ENCODE data around the gene CYTH3. TPM values are rescaled to one million over a fixed set of nuclear protein-coding genes. Genes with fewer than 3 reads are reported as not detected.
"Not testable (repeated sequence)": the region's sequence is repeated elsewhere in the genome, so short reads cannot be mapped to it uniquely, and the experiment has no call there.

Gene CYTH3
- total RNA-seq, 1 donor from 2014 or later: 23.2 TPM

- DNase-seq: no peak
These were observed 120.3 kb downstream of the CYTH3 start for GRCh38 chr7:6151994-6152735.

- not testable (repeated sequence) for DNase-seq
These were observed 120.9 kb downstream of the CYTH3 start for GRCh38 chr7:6151527-6151926.

GRCh38 chr7:6149996-6150395 is 122.4 kb downstream of the CYTH3 start:
- DNase-seq: no peak

DNA sequence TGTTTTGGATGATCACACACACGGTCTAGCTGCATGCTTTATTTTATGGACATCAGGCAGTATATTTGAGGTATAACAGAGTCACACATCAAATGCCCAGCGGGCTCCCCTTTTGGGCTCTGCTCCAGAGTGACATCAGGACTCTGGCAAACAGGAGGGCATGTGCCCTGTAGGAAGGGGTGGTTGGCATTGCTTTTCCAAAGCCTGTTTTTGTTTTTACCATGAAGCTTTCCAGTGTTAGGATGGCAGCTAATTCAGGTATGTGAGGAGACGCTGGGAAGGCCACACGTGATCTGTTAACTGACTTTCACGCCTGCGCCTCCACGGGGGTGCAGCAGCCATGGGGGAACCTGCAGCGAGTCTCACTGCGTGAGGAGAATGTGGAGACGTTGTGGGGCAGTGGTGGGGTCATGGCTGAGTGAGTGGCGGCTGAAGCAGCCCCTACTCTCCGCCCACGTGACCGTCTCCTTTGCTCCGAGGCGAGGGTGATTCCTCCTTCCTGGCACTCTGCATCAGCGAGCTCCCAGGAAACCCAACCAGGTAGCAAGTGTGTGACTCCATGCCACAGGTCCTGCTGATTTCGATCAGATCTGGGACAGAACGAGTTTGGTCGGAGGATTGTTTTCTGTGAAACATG is 123.6 kb downstream of the CYTH3 start:
- DNase-seq: no peak

DNA sequence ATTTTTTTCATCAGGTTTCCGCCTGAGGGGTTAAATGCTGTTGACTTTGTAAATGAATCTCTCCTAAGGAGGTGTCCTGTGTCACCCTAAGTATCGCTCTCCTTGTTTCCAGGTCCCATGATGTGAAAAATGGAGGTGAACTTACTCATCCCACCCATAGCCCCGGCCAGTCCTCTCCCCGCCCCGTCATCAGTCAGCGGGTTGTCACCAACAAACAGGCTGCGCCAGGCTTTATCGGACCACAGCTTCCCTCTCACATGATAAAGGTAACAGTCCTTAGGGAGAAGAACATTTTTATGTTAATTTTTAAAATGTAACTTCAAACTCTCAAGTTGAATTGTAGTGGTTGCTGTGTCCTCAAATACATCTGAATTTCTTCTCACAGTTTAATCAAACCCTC is 124.8 kb downstream of the CYTH3 start:
- DNase-seq: no peak

GRCh38 chr7:6146666-6147065 is 125.8 kb downstream of the CYTH3 start:
- no peak for DNase-seq

- DNase-seq: no peak
These were observed 128.4 kb downstream of the CYTH3 start for GRCh38 chr7:6143997-6144396.

- DNase-seq: no peak
These were observed 129.5 kb downstream of the CYTH3 start for GRCh38 chr7:6142871-6143380.

- DNase-seq: no peak
These were observed 133.0 kb downstream of the CYTH3 start for GRCh38 chr7:6139189-6139996.

GRCh38 chr7:6136475-6136874 is 135.9 kb downstream of the CYTH3 start:
- no peak for DNase-seq

DNA sequence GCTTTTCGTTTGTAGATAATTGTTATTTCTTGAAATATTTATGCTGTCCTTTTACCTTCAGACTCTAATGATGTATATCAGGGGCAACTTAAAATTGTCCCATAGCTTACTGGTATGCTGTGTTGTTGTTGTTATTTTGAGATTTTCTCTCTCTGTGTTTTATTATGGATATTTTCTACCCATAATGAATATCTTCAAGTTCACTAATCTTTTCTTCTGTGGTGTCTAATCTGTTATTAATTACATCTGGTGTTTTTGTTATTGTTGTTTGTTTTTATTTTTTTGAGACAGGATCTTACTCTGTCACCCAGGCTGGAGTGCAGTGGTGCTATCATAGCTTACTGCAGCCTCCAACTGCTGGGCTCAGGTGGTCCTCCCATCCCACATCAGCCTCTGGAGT is 139.2 kb downstream of the CYTH3 start:
- no peak for DNase-seq

DNA sequence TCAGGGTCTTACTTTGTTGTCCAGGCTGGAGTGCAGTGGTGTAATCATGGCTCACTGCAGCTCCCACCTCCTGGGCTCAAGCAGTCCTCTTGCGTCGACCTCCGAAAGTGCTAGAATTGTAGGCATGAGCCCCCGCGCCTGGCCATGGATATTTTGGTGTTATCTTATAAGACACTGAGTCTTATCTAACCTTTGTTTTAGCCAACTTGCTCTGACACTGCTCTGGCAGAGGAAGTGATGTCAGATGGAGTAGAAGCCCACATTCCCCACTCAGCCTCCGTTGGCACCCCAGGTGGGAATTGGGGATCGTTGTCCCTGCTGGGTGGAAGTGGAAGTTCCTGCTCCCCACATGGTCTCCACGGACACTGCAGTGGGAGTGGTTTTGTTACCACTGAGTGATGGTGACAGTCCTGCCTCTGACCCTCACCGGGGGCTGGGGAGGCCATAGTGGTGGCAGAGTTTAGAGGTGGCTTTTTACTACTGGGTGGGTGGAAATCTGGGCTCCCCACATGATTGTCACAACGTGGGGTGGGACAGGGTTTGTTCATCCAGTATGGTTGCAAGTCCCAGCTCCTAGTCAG is 142.3 kb downstream of the CYTH3 start:
- DNase-seq: no peak

DNA sequence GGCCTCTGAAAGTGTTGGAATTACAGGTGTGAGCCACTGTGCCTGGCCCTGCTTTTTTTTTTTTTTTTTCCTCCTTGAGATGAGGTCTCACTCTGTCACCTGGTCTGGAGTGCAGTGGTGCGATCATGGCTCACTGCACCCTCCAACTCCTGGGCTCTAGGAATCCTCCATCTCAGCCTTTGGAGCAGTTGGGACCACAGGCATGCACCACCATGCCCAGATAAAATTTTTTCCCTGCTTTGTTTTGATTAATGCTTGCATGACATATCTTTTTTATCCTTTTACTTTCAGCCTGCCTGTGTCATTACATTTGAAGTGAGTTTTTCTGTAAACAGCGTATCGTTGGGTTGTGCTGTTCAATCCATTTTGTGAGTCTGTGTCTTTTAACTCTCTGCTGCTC is 144.2 kb downstream of the CYTH3 start:
- no peak for DNase-seq

DNA sequence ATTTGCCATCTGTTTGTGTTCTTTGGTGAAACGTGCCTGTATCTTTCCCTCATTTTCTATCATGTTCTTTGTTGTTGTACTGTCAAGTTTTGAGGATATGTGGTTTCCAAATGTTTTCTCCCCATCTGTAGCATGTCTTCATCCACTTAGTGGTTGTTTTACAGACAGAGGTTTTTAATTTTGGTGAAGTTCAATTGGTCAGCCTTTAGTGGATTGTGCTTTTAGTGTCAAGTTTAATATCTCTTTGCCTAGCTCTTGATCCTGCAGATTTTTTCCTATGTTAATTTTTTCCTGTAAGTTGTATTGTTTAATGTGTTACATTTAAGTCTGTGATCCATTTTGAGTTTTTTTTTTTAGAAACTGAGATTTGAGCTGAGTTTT is 145.3 kb downstream of the CYTH3 start:
- no peak for DNase-seq

- DNase-seq: no peak
These were observed 148.6 kb downstream of the CYTH3 start for GRCh38 chr7:6123843-6124242.

DNA sequence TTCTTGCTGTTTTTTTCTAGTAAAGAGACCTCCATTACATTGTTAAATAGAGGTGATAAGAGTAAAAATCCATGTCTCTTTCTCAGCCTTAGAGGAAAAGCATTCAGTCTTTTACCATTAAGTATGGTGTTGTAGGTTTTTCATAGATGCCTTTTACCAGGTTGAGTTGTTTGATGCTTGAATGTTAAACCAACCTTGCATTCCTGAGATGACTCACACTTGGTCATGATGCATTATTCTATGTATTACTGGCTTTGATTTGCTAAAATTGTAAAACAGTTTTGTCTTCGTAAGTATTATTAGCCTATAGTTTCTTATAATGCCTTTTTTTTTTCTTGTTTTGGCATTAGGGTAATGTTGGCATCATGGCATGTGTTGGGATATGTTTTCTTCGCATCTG is 151.3 kb downstream of the CYTH3 start:
- no peak for DNase-seq

DNA sequence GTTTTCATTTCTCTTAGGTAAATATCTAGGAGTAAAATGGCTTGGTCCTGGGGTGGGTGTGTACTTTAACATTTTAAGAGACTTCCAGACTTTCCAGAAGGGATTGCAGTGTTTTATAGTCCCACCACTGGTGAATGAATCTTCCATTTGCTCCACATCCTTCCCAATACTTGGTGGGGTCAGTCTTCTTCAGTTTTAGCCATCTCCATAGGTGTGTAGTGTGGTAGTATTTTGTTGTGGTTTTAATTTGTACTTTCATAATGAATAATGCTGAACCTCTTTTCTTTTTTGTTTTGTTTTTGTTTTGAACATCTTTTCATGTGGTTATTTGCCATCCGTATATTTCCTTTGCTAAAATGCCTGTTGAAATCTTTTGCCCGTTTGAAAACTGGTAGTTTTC is 154.9 kb downstream of the CYTH3 start:
- no peak for DNase-seq

DNA sequence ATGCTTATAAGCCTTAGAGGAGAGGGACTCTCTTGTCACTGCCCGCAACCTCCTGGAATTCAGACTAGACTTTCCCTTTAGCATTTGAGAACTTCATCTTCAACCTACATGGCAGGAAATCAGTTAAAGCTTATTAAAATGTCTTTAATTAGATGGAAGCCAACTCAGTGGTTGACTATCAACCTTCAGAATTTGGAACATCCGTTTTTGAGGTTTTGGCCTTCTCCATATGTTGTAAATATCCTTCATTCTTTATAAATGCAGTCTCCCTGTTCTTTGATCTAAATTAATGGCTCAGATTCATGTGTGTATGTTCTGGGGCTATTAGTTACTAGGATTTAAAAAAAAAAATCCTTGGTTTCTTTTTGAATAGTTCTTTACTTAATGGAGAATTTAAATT is 156.2 kb downstream of the CYTH3 start:
- no peak for DNase-seq

Measured in skin of body (tissue), 2 donors.